Measurements from ENCODE around the gene ABCA3.

ABCA3 gene

DNA sequence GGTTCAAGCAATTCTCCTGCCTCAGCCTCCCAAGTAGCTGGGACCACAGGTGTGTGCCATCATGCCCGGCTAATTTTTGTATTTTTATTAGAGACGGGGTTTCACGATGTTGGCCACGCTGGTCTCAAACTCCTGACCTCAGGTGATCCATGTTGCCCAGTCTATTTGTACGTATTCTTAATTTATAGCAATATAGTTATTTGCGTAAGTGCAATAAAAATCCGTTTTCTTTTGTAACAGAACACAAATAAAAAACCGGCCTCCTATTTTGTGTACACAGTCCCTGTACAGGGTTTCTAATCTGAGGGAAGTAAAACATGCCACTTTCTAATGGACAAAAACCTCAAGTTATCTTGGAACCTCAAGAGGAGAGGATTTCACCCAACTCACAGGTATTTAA, 80.3 kb downstream of the ABCA3 start:
- TF ChIP-seq CEBPB (IDR thresholded peaks at IDR 0.05) (no peak), YY1 (IDR thresholded peaks at IDR 0.05; ENCODE audit: low read depth) (no peak), EP300 (IDR thresholded peaks at IDR 0.05; ENCODE audit: borderline replicate concordance) (no peak), TAF1 (IDR thresholded peaks at IDR 0.05; ENCODE audit: low read depth) (no peak), NFIC (IDR thresholded peaks at IDR 0.05) (no peak), ZBTB7A (IDR thresholded peaks at IDR 0.05; ENCODE audit: low read depth) (no peak), TEAD4 (IDR thresholded peaks at IDR 0.05) (no peak), TCF12 (IDR thresholded peaks at IDR 0.05; ENCODE audit: low read depth) (no peak), CREB1 (IDR thresholded peaks at IDR 0.05; ENCODE audit: low read depth) (no peak), EGR1 (IDR thresholded peaks at IDR 0.05) (no peak)
- TF ChIP-seq, protein P1, sequence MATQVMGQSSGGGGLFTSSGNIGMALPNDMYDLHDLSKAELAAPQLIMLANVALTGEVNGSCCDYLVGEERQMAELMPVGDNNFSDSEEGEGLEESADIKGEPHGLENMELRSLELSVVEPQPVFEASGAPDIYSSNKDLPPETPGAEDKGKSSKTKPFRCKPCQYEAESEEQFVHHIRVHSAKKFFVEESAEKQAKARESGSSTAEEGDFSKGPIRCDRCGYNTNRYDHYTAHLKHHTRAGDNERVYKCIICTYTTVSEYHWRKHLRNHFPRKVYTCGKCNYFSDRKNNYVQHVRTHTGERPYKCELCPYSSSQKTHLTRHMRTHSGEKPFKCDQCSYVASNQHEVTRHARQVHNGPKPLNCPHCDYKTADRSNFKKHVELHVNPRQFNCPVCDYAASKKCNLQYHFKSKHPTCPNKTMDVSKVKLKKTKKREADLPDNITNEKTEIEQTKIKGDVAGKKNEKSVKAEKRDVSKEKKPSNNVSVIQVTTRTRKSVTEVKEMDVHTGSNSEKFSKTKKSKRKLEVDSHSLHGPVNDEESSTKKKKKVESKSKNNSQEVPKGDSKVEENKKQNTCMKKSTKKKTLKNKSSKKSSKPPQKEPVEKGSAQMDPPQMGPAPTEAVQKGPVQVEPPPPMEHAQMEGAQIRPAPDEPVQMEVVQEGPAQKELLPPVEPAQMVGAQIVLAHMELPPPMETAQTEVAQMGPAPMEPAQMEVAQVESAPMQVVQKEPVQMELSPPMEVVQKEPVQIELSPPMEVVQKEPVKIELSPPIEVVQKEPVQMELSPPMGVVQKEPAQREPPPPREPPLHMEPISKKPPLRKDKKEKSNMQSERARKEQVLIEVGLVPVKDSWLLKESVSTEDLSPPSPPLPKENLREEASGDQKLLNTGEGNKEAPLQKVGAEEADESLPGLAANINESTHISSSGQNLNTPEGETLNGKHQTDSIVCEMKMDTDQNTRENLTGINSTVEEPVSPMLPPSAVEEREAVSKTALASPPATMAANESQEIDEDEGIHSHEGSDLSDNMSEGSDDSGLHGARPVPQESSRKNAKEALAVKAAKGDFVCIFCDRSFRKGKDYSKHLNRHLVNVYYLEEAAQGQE (IDR thresholded peaks at IDR 0.05; ENCODE audit: low read depth): no peak
- TF ChIP-seq, protein P2, sequence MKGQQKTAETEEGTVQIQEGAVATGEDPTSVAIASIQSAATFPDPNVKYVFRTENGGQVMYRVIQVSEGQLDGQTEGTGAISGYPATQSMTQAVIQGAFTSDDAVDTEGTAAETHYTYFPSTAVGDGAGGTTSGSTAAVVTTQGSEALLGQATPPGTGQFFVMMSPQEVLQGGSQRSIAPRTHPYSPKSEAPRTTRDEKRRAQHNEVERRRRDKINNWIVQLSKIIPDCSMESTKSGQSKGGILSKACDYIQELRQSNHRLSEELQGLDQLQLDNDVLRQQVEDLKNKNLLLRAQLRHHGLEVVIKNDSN (IDR thresholded peaks at IDR 0.05): no peak

DNA sequence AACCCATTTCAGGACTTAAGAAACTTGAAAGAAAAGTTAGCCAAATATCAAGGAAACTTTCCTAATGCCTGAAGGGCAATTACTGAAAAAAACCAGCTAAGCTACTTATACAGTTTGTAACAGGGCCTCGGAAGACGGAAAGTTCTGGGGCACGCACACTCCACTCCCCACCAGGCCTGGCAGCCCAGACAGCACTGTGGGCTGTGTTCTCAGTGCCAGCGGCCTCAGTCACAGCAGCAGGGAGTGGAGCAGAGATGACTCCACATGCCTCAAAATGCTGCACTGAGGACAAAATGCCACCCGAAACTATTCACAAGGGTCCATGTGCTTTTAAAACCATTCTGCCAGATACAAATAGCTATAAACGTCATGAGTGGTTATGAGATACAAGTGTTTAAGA, 82.8 kb downstream of the ABCA3 start:
- TF ChIP-seq, protein P1 (IDR thresholded peaks at IDR 0.05; ENCODE audit: low read depth): no peak
- TF ChIP-seq CEBPB (IDR thresholded peaks at IDR 0.05) (no peak), TEAD4 (IDR thresholded peaks at IDR 0.05) (no peak), EGR1 (IDR thresholded peaks at IDR 0.05) (no peak), FOXM1 (IDR thresholded peaks at IDR 0.05; ENCODE audit: borderline replicate concordance, low read depth) (no peak), TCF12 (IDR thresholded peaks at IDR 0.05; ENCODE audit: low read depth) (no peak), TAF1 (IDR thresholded peaks at IDR 0.05; ENCODE audit: low read depth) (no peak), YY1 (IDR thresholded peaks at IDR 0.05; ENCODE audit: low read depth) (no peak), RAD21 (IDR thresholded peaks at IDR 0.05; ENCODE audit: low read depth) (no peak), NFIC (IDR thresholded peaks at IDR 0.05) (no peak), CREB1 (IDR thresholded peaks at IDR 0.05; ENCODE audit: low read depth) (no peak), EP300 (IDR thresholded peaks at IDR 0.05; ENCODE audit: borderline replicate concordance) (no peak), ZBTB7A (IDR thresholded peaks at IDR 0.05; ENCODE audit: low read depth) (no peak)
- TF ChIP-seq, protein P2 (IDR thresholded peaks at IDR 0.05): no peak
- TF ChIP-seq, protein P3, sequence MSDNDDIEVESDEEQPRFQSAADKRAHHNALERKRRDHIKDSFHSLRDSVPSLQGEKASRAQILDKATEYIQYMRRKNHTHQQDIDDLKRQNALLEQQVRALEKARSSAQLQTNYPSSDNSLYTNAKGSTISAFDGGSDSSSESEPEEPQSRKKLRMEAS (IDR thresholded peaks at IDR 0.05): no peak

DNA sequence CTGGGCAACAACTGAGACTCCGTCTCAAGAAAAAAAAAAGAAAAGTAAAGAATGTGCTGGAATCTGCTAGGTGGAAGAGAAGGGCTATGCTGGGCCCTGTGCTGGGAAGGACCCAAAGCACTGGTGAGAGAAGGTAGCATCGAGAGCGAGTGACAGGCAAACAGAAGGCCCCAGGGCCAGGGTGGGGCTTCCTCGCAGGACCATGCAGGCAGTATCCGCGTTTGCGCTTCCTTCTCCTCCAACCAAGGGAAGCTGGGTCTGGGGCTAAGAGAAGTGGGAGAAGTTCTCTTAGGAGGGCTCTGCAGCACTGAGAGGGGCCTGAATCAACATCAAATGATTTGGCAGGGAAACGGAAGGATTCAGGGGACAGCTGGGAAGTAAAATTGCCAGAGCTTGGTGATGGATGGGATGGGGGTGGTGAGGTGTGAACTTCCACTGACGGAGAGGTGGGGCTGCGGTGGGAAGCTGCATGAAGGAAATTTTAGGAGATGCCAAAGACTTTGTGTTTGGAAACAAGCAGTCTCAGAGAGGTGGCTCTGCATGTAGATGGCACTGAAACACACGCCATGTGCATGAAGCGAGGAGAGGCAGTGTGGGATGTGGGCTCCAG, 83.9 kb downstream of the ABCA3 start:
- TF ChIP-seq, protein P1 (IDR thresholded peaks at IDR 0.05; ENCODE audit: low read depth): no peak
- TF ChIP-seq YY1 (IDR thresholded peaks at IDR 0.05; ENCODE audit: low read depth): no peak
- no peak for TF ChIP-seq FOXM1 (IDR thresholded peaks at IDR 0.05; ENCODE audit: borderline replicate concordance, low read depth)
- no peak for TF ChIP-seq ZBTB7A (IDR thresholded peaks at IDR 0.05; ENCODE audit: low read depth)
- no peak for TF ChIP-seq TEAD4 (IDR thresholded peaks at IDR 0.05)
- no peak for TF ChIP-seq TAF1 (IDR thresholded peaks at IDR 0.05; ENCODE audit: low read depth)
- no peak for TF ChIP-seq CEBPB (IDR thresholded peaks at IDR 0.05)
- no peak for TF ChIP-seq NFIC (IDR thresholded peaks at IDR 0.05)

DNA sequence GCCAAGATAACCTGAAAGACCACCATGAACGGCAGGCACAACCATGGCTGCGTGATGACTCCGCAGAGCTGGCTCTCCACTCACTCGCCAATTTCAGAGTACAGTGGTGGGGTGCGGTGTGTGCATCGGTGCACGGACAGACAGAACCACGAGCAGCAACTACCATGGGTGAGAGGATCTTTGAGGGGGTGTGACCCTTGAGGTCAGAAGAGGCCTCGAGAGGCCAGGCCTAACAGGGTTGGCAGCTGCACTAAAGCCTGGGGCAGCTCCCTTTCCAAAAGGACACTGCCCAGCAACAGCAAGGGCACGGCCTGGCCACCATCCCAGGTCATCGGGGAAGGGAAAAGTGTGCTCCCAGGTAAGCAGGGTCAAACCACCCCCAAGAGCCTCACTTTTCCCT, 87.2 kb downstream of the ABCA3 start:
- no peak for TF ChIP-seq FOXM1 (IDR thresholded peaks at IDR 0.05; ENCODE audit: borderline replicate concordance, low read depth)
- no peak for TF ChIP-seq ZBTB7A (IDR thresholded peaks at IDR 0.05; ENCODE audit: low read depth)
- TF ChIP-seq EGR1 (IDR thresholded peaks at IDR 0.05): no peak
- TF ChIP-seq, protein P3 (IDR thresholded peaks at IDR 0.05): no peak
- TF ChIP-seq, protein P1 (IDR thresholded peaks at IDR 0.05; ENCODE audit: low read depth): no peak
- TF ChIP-seq CREB1 (IDR thresholded peaks at IDR 0.05; ENCODE audit: low read depth): no peak
- TF ChIP-seq TAF1 (IDR thresholded peaks at IDR 0.05; ENCODE audit: low read depth): no peak
- TF ChIP-seq CEBPB (IDR thresholded peaks at IDR 0.05): no peak
- no peak for TF ChIP-seq TCF12 (IDR thresholded peaks at IDR 0.05; ENCODE audit: low read depth)
- TF ChIP-seq, protein P2 (IDR thresholded peaks at IDR 0.05): no peak
- no peak for TF ChIP-seq RAD21 (IDR thresholded peaks at IDR 0.05; ENCODE audit: low read depth)
- TF ChIP-seq TEAD4 (IDR thresholded peaks at IDR 0.05): no peak
- no peak for TF ChIP-seq YY1 (IDR thresholded peaks at IDR 0.05; ENCODE audit: low read depth)
- no peak for TF ChIP-seq EP300 (IDR thresholded peaks at IDR 0.05; ENCODE audit: borderline replicate concordance)

Measured in Ishikawa (cell line).